ENCODE data around the gene NRXN3.

DNA sequence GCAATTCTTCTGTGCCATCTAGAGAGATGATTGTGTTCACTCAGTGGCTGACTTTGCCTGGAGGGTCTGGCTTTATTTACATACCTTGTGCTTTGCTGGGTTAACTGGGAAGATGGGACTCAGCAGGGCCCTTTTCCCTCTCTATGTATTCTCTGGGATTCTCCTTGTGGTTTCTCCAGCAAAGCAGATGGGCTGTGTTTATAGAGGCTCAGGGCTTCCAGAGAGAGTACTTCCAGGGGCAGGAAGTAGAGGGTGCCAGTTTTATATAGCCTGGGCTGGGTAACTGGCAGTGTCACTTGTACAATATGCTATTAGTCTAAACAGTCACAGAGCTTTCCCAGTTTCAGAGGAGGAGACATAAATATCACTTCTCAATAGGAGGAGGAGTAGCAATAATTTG is 1531.2 kb downstream of the NRXN3 start:
- TF ChIP-seq, protein P1, sequence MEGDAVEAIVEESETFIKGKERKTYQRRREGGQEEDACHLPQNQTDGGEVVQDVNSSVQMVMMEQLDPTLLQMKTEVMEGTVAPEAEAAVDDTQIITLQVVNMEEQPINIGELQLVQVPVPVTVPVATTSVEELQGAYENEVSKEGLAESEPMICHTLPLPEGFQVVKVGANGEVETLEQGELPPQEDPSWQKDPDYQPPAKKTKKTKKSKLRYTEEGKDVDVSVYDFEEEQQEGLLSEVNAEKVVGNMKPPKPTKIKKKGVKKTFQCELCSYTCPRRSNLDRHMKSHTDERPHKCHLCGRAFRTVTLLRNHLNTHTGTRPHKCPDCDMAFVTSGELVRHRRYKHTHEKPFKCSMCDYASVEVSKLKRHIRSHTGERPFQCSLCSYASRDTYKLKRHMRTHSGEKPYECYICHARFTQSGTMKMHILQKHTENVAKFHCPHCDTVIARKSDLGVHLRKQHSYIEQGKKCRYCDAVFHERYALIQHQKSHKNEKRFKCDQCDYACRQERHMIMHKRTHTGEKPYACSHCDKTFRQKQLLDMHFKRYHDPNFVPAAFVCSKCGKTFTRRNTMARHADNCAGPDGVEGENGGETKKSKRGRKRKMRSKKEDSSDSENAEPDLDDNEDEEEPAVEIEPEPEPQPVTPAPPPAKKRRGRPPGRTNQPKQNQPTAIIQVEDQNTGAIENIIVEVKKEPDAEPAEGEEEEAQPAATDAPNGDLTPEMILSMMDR (IDR thresholded peaks at IDR 0.05; ENCODE audit: poor library complexity): no peak
- no peak for TF ChIP-seq EZH2 (IDR thresholded peaks at IDR 0.05; ENCODE audit: borderline replicate concordance)
